Effector CD4-positive, alpha-beta T cell (primary cell): ENCODE data around the gene HOXA9.

Experiments used
- DNase-seq: peaks from one replicate; pipeline ENCODE4 v3.0.0-alpha.2; 2020

HOXA9 gene

GRCh38 chr7:27141137-27141922, 24.0 kb downstream of the HOXA9 start:
- DNase-seq, result no peak

- DNase-seq, result no peak
These were observed 25.0 kb downstream of the HOXA9 start for GRCh38 chr7:27140126-27140857.

GRCh38 chr7:27139334-27140125, 25.8 kb downstream of the HOXA9 start:
- DNase-seq, result no peak

GRCh38 chr7:27138985-27139333, 26.4 kb downstream of the HOXA9 start:
- no peak for DNase-seq

GRCh38 chr7:27138472-27138871, 26.9 kb downstream of the HOXA9 start:
- no peak for DNase-seq

GRCh38 chr7:27137640-27138315, 27.6 kb downstream of the HOXA9 start:
- DNase-seq, result no peak

- no peak for DNase-seq
These were observed 30.9 kb downstream of the HOXA9 start for GRCh38 chr7:27134392-27134791.

GRCh38 chr7:27133409-27134231, 31.7 kb downstream of the HOXA9 start:
- DNase-seq, result no peak

- no peak for DNase-seq
These were observed 32.4 kb downstream of the HOXA9 start for GRCh38 chr7:27132978-27133377.

GRCh38 chr7:27132214-27132613, 33.1 kb downstream of the HOXA9 start:
- DNase-seq, result no peak

GRCh38 chr7:27131390-27131819, 33.9 kb downstream of the HOXA9 start:
- no peak for DNase-seq

GRCh38 chr7:27130540-27131389, 34.6 kb downstream of the HOXA9 start, which contains the start of gene HOXA4:
TSS of gene HOXA4 (minus strand) at chr7:27130757. CDS start at chr7:27130733, 24 bp downstream.
- peak; percentile 29 for DNase-seq

GRCh38 chr7:27129729-27130539, 35.4 kb downstream of the HOXA9 start:
- no peak for DNase-seq

- DNase-seq, result no peak
These were observed 36.3 kb downstream of the HOXA9 start for GRCh38 chr7:27128776-27129728.

GRCh38 chr7:27128034-27128433, 37.3 kb downstream of the HOXA9 start:
- DNase-seq, result no peak

- DNase-seq, result no peak
These were observed 38.6 kb downstream of the HOXA9 start for GRCh38 chr7:27126596-27127327.

GRCh38 chr7:27125986-27126394, 39.3 kb downstream of the HOXA9 start:
- no peak for DNase-seq
